GM23338 (cell line): ENCODE data around the gene THTPA. TPM values are rescaled to one million over a fixed set of nuclear protein-coding genes. Genes with fewer than 3 reads are reported as not detected.

Experiments
- ATAC-seq: fragments of 200-7000 bp; cut with Tn5 transposase; 3 replicates; pipeline ENCODE4 v1.9.1; 2020
- DNase-seq: peaks from one replicate; pipeline ENCODE4 v3.0.0-alpha.2; 2015; ENCODE audit warnings: low spot score
- H2AFZ ChIP-seq: fragments of 200-600 bp; sonication (generic); 2 replicates; pipeline ENCODE4 v1.8.0; 2016; ENCODE audit warnings: antibody characterized with exemption, mild to moderate bottlenecking, moderate library complexity
- H3F3A ChIP-seq: fragments of 200-600 bp; sonication (generic); replicated peaks from 2 replicates; pipeline ENCODE4 v1.8.0; 2017; ENCODE audit warnings: antibody characterized with exemption, mixed run types, low read depth
- H3K27ac ChIP-seq: fragments of 200-600 bp; sonication (generic); 2 replicates; pipeline ENCODE4 v1.6.1; 2016; ENCODE audit warnings: low read depth
- H3K27me3 ChIP-seq: fragments of 200-600 bp; sonication (generic); 2 replicates; pipeline ENCODE4 v1.8.0; 2016; ENCODE audit warnings: mild to moderate bottlenecking, mixed run types, moderate library complexity; ENCODE audit not compliant: insufficient read depth
- H3K36me3 ChIP-seq: fragments of 200-600 bp; sonication (generic); 2 replicates; pipeline ENCODE4 v1.8.0; 2016; ENCODE audit warnings: mild to moderate bottlenecking; ENCODE audit not compliant: insufficient read depth
- H3K4me1 ChIP-seq: fragments of 200-600 bp; sonication (generic); 2 replicates; pipeline ENCODE4 v1.8.0; 2016; ENCODE audit warnings: mild to moderate bottlenecking, moderate library complexity; ENCODE audit not compliant: insufficient read depth
- H3K4me2 ChIP-seq: fragments of 200-600 bp; sonication (generic); 2 replicates; pipeline ENCODE4 v1.7.1; 2017; ENCODE audit warnings: mixed run types
- H3K4me3 ChIP-seq: fragments of 200-600 bp; sonication (generic); 2 replicates; pipeline ENCODE4 v1.6.1; 2016; ENCODE audit warnings: mixed run types
- H3K79me2 ChIP-seq: fragments of 200-600 bp; sonication (generic); replicated peaks from 2 replicates; pipeline ENCODE4 v1.8.0; 2017; ENCODE audit warnings: mild to moderate bottlenecking; ENCODE audit not compliant: insufficient read depth
- H3K9me2 ChIP-seq: fragments of 200-600 bp; sonication (generic); 2 replicates; pipeline ENCODE4 v1.8.0; 2017; ENCODE audit not compliant: insufficient read depth
- H4K20me1 ChIP-seq: fragments of 200-600 bp; sonication (generic); replicated peaks from 2 replicates; pipeline ENCODE4 v1.8.0; 2017; ENCODE audit warnings: mild to moderate bottlenecking; ENCODE audit not compliant: insufficient read depth
- H3K27ac Mint-ChIP-seq: 2 replicates; pipeline ENCODE4 v1.8.0; 2020; ENCODE audit warnings: inconsistent platforms, mild to moderate bottlenecking, moderate library complexity, mixed read lengths
- H3K27me3 Mint-ChIP-seq: 3 replicates; pipeline ENCODE4 v1.8.0; 2022; ENCODE audit warnings: low read depth, mild to moderate bottlenecking, moderate library complexity, mixed read lengths, inconsistent platforms; ENCODE audit not compliant: insufficient read depth, poor library complexity
- H3K36me3 Mint-ChIP-seq: 3 replicates; pipeline ENCODE4 v1.8.0; 2021; ENCODE audit warnings: low read depth, mild to moderate bottlenecking, inconsistent platforms, moderate library complexity, mixed read lengths
- H3K4me1 Mint-ChIP-seq: 3 replicates; pipeline ENCODE4 v1.8.0; 2020; ENCODE audit warnings: mild to moderate bottlenecking, inconsistent platforms, mixed read lengths
- H3K4me3 Mint-ChIP-seq: 3 replicates; pipeline ENCODE4 v1.8.0; 2021; ENCODE audit warnings: moderate library complexity, mild to moderate bottlenecking, inconsistent platforms, mixed read lengths
- H3K9me3 Mint-ChIP-seq: 3 replicates; pipeline ENCODE4 v1.8.0; 2020; ENCODE audit warnings: moderate library complexity, mild to moderate bottlenecking, inconsistent platforms, mixed read lengths
- CTCF ChIP-seq, 2 experiments: fragments of 200-600 bp in 1 of 2; sonication (generic) in 1 of 2; conservative IDR thresholded peaks; 2 replicates each; pipeline versions ENCODE4 v1.5.1 to v1.6.1; 2016 to 2017; ENCODE audit warnings: antibody characterized with exemption in 2 of 2, low read depth in 2 of 2, mild to moderate bottlenecking in 2 of 2, moderate library complexity in 1 of 2
- ZNF331 ChIP-seq: fragments of 250-450 bp; sonication (Bioruptor Pico); IDR thresholded peaks from 2 replicates; pipeline ENCODE4 v1.5.0; 2020; ENCODE audit warnings: low read depth, mild to moderate bottlenecking, moderate library complexity
- ZNF462 ChIP-seq: fragments of 250-450 bp; sonication (Bioruptor Pico); IDR thresholded peaks from 2 replicates; pipeline ENCODE4 v1.5.0; 2020; ENCODE audit warnings: mild to moderate bottlenecking, moderate library complexity
- polyA plus RNA-seq: library from polyadenylated mRNA; unstranded; fragments of >200 nt; fragmentation: Nextera tagmentation; extraction: Ambion mirVana; gene quantifications from 2 replicates; pipeline ENCODE4 v1.2.1, GENCODE V29; 2016
- total RNA-seq: library from RNA; depleted of rRNA; stranded (reverse); fragments of >200 nt; shearing (Covaris generic); gene quantifications from 2 replicates; pipeline ENCODE4 v1.2.3, GENCODE V29; 2014

The THTPA gene
- total and polyA plus RNA-seq, 2 experiments from 2014 or later = 8.6 to 21.3 TPM

GRCh38 chr14:23528555-23528954 lies 27.5 kb upstream of the THTPA start:
- Histone ChIP-seq H4K20me1 (no peaks in the 10 kb centered on the region; the same call in 1 of the 2 replicates), H3K79me2 (no peaks in the 10 kb centered on the region), H2AFZ (no peak overlapping the region), H3K4me3 (no peak overlapping the region), H3K36me3 (peaks cover 3% of the 10 kb centered on the region; the same call in 1 of the 2 replicates), H3K27me3 (no peaks in the 10 kb centered on the region), H3K4me1 (peaks cover 4% of the 10 kb centered on the region; the same call in 1 of the 2 replicates), H3K9me2 (no peaks in the 10 kb centered on the region), H3F3A (no peaks in the 10 kb centered on the region), H3K27ac (peak overlapping the region; percentile 83; the same call in 1 of the 2 replicates), H3K4me2 (no peak overlapping the region)
- peak overlapping the region; percentile 89 for H3K27ac Mint-ChIP-seq
- no peak for TF ChIP-seq ZNF462 (CRISPR knock-in tag)
- TF ChIP-seq ZNF331 (CRISPR knock-in tag) = no peak
- peak; percentile 42 to 58 for TF ChIP-seq CTCF (conservative IDR thresholded peaks at IDR 0.05; ENCODE audit: low read depth in 2 of 2)
- H3K4me3 Mint-ChIP-seq = no peak overlapping the region; the same call in 2 of the 3 replicates
- peak; percentile 71 for DNase-seq
- ATAC-seq = peak; percentile 83
- H3K27me3 Mint-ChIP-seq = peaks cover 16% of the 10 kb centered on the region
- H3K9me3 Mint-ChIP-seq = no peaks in the 10 kb centered on the region; the same call in 2 of the 3 replicates
- peaks cover 53% of the 10 kb centered on the region for H3K4me1 Mint-ChIP-seq
- H3K36me3 Mint-ChIP-seq = peaks cover 74% of the 10 kb centered on the region
